Fibroblast of lung (primary cell): ENCODE measurements around the gene ARHGEF12. TPM values are rescaled to one million over a fixed set of nuclear protein-coding genes. Genes with fewer than 3 reads are reported as not detected.

Experiments used
- DNase-seq, 2 donors: peaks; one replicate each; pipeline versions ENCODE4 v3.0.0 to v3.0.0-alpha.2; 2010; ENCODE audit warnings: low read depth in 2 of 2
- H2AFZ ChIP-seq: 2 replicates; pipeline ENCODE4 v1.5.1; 2012; ENCODE audit warnings: low read length, control low read depth, inconsistent platforms
- H3K27ac ChIP-seq: 2 replicates; pipeline ENCODE4 v1.5.1; 2011; ENCODE audit warnings: low read length, control low read depth; ENCODE audit not compliant: insufficient read depth
- H3K27me3 ChIP-seq: 2 replicates; pipeline ENCODE4 v1.5.1; 2011; ENCODE audit warnings: mild to moderate bottlenecking, low read length; ENCODE audit not compliant: control insufficient read depth, insufficient read depth
- H3K36me3 ChIP-seq: 2 replicates; pipeline ENCODE4 v1.5.1; 2011; ENCODE audit warnings: low read length; ENCODE audit not compliant: control insufficient read depth, insufficient read depth
- H3K4me1 ChIP-seq: 2 replicates; pipeline ENCODE4 v1.5.1; 2011; ENCODE audit warnings: low read length; ENCODE audit not compliant: control insufficient read depth, insufficient read depth; ENCODE audit errors: extremely low read depth
- H3K4me2 ChIP-seq: 2 replicates; pipeline ENCODE4 v1.5.1; 2011; ENCODE audit warnings: low read length, control low read depth; ENCODE audit not compliant: insufficient read depth; ENCODE audit errors: extremely low read depth
- H3K4me3 ChIP-seq, 4 experiments: fragments of 200-600 bp in 1 of 4; sonication (generic) in 1 of 4; replicated peaks in 1 of 4; 2 replicates each; pipeline ENCODE4 v1.5.1; 2011 to 2016; ENCODE audit warnings: low read length in 4 of 4, low read depth in 3 of 4, mild to moderate bottlenecking in 3 of 4, control low read depth in 2 of 4, inconsistent platforms in 1 of 4, mixed read lengths in 1 of 4; ENCODE audit not compliant: insufficient read depth in 1 of 4; ENCODE audit errors: control extremely low read depth in 1 of 4
- H3K79me2 ChIP-seq: 2 replicates; pipeline ENCODE4 v1.5.1; 2012; ENCODE audit warnings: mild to moderate bottlenecking, low read length, inconsistent platforms; ENCODE audit not compliant: control insufficient read depth, insufficient read depth
- H3K9ac ChIP-seq: 2 replicates; pipeline ENCODE4 v1.5.1; 2011; ENCODE audit warnings: mild to moderate bottlenecking, low read length, control low read depth; ENCODE audit not compliant: insufficient read depth
- H3K9me3 ChIP-seq: 2 replicates; pipeline ENCODE4 v1.5.1; 2012; ENCODE audit warnings: low read depth, low read length; ENCODE audit not compliant: control insufficient read depth, insufficient read depth
- H4K20me1 ChIP-seq: 2 replicates; pipeline ENCODE4 v1.5.1; 2011; ENCODE audit warnings: low read length; ENCODE audit not compliant: control insufficient read depth, insufficient read depth; ENCODE audit errors: extremely low read depth
- EZH2 ChIP-seq: IDR thresholded peaks from 2 replicates; pipeline ENCODE4 v1.5.1; 2012; ENCODE audit warnings: low read length, control low read depth, mild to moderate bottlenecking; ENCODE audit errors: missing control alignments
- polyA plus RNA-seq, 2 donors: library from polyadenylated mRNA; depleted of rRNA in 1 of 2; stranded (reverse) in 1 of 2; unstranded in 1 of 2; fragments of >200 nt; gene quantifications; 2 replicates each; pipeline ENCODE4 v1.2.1, GENCODE V29; 2011 to 2012; ENCODE audit warnings: missing spikeins in 1 of 2
- total RNA-seq: library from RNA; depleted of rRNA; stranded (reverse); fragments of >200 nt; gene quantifications from 2 replicates; pipeline ENCODE4 v1.2.1, GENCODE V29; 2014
- TF ChIP-seq, protein P1 (sequence below), 2 donors: IDR thresholded peaks in 1 of 2; conservative IDR thresholded peaks in 1 of 2; 1 replicate in 1 of 2; 2 replicates in 1 of 2; pipeline ENCODE4 v1.5.1; 2011 to 2012; ENCODE audit warnings: low read length in 2 of 2, control low read depth in 1 of 2, inconsistent platforms in 1 of 2, low read depth in 1 of 2, mild to moderate bottlenecking in 1 of 2

ARHGEF12 gene
- total and polyA plus RNA-seq, 2 donors (not counting 1 experiment from before 2014, with no cell fraction given), result 63.1 to 141 TPM

DNA sequence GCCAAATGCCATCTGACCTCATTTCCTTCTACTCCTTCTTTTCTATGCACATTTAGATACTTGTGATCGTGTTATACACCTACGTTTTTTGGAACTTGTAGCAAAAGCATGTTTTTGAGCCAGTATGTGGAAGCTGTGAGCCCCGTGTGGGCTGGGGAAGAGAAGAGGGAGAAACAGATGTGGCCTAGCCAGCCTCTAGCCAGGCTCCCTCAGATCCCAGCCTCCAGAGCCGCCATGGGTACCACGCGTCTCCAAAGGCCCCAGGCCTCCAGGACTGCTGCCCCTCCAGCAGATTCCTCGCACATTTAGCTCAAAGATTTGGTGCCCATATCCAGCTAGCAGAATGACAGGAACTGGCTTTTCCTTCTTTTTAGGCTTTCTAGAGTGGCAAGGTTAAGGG is 28.1 kb upstream of the ARHGEF12 start:
- no peak for DNase-seq
- Histone ChIP-seq H3K36me3 (no peaks in the 10 kb centered on the region), H3K4me2 (no peak overlapping the region), H3K9me3 (no peaks in the 10 kb centered on the region), H3K4me3 (no peak overlapping the region), H4K20me1 (no peaks in the 10 kb centered on the region), H2AFZ (no peak overlapping the region), H3K27ac (no peak overlapping the region), H3K9ac (no peak overlapping the region), H3K4me1 (peaks cover 11% of the 10 kb centered on the region), H3K79me2 (no peaks in the 10 kb centered on the region), H3K27me3 (no peaks in the 10 kb centered on the region)
- TF ChIP-seq, protein P1, sequence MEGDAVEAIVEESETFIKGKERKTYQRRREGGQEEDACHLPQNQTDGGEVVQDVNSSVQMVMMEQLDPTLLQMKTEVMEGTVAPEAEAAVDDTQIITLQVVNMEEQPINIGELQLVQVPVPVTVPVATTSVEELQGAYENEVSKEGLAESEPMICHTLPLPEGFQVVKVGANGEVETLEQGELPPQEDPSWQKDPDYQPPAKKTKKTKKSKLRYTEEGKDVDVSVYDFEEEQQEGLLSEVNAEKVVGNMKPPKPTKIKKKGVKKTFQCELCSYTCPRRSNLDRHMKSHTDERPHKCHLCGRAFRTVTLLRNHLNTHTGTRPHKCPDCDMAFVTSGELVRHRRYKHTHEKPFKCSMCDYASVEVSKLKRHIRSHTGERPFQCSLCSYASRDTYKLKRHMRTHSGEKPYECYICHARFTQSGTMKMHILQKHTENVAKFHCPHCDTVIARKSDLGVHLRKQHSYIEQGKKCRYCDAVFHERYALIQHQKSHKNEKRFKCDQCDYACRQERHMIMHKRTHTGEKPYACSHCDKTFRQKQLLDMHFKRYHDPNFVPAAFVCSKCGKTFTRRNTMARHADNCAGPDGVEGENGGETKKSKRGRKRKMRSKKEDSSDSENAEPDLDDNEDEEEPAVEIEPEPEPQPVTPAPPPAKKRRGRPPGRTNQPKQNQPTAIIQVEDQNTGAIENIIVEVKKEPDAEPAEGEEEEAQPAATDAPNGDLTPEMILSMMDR (conservative IDR thresholded peaks at IDR 0.05 in 1 of 2, IDR thresholded peaks at IDR 0.05 in 1 of 2; ENCODE audit: low read depth in 1 of 2, low read length in 2 of 2), result no peak
- TF ChIP-seq EZH2, result no peak

DNA sequence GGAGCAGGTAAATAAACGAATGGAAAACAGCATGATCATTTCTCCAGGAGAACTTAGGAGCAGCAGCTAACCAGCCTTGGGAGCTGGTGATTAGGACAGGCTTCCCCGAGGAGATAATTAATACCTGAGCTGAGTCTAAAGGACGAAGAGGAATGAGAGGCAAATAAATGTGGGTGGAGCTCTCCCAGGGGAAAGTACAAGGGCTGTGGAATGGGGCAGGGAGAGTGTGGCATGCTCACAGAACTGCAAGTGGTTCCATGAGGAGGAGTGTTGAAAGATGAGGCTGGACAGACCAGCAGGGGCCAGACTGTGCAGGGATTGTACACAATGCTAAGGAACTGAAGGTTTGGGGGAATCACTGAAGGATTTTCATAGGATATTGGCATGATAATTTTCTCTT is 25.3 kb upstream of the ARHGEF12 start:
- no peak overlapping the region for H3K9ac ChIP-seq
- H3K27me3 ChIP-seq, result no peaks in the 10 kb centered on the region
- no peak overlapping the region for H3K4me2 ChIP-seq
- H3K4me1 ChIP-seq, result peaks cover 11% of the 10 kb centered on the region
- H3K36me3 ChIP-seq, result no peaks in the 10 kb centered on the region
- no peaks in the 10 kb centered on the region for H3K79me2 ChIP-seq
- H3K27ac ChIP-seq, result no peak overlapping the region
- no peaks in the 10 kb centered on the region for H3K9me3 ChIP-seq
- H2AFZ ChIP-seq, result no peak overlapping the region
- no peak for DNase-seq
- no peak for TF ChIP-seq EZH2
- H4K20me1 ChIP-seq, result no peaks in the 10 kb centered on the region
- no peak overlapping the region for H3K4me3 ChIP-seq

DNA sequence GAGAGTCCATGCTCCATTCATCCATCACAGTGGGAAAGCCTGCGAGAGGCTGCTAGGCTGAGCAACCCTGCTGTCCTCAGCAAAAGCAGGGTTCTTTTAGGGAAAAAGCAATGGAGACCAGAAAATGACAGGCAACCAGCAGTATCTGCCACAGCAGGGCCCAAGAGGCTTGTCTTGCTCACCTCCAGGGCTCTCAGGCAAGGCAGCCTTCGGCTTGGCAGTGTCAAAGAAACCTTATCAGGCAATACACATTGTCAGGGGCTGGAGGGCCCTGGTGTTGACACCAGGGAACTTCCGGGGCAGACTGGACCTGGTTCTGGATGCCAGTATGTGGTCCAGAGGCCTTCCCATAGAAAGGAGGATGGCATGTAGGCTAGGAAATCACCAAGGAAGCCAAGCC is 21.4 kb upstream of the ARHGEF12 start:
- Histone ChIP-seq H3K4me1 (peaks cover 4% of the 10 kb centered on the region), H3K79me2 (no peaks in the 10 kb centered on the region), H3K9me3 (no peaks in the 10 kb centered on the region), H3K4me3 (no peak overlapping the region), H3K9ac (no peak overlapping the region), H4K20me1 (no peaks in the 10 kb centered on the region), H2AFZ (no peak overlapping the region), H3K36me3 (no peaks in the 10 kb centered on the region), H3K27ac (no peak overlapping the region), H3K27me3 (no peaks in the 10 kb centered on the region), H3K4me2 (no peak overlapping the region)
- TF ChIP-seq, protein P1 (conservative IDR thresholded peaks at IDR 0.05 in 1 of 2, IDR thresholded peaks at IDR 0.05 in 1 of 2; ENCODE audit: low read depth in 1 of 2, low read length in 2 of 2), result no peak
- TF ChIP-seq EZH2, result no peak
- DNase-seq, result no peak
